Measurements from ENCODE around the gene CALML6. TPM values are rescaled to one million over a fixed set of nuclear protein-coding genes. Genes with fewer than 3 reads are reported as not detected.

CALML6 gene
- 1 to 10 TPM in 1 of 3 donors, under 1 TPM in 1, not detected in 1; 0.33 to 1.2 TPM for total RNA-seq

GRCh38 chr1:1914971-1915692, at the start of gene CALML6:
CALML6 (plus strand) TSS chr1:1915260; CDS start chr1:1915281, 21 bp downstream.
- Histone ChIP-seq H3K4me3 (no peak within 1 kb of the TSS), H3K9me3 (no peaks in the 10 kb centered on the region), H3K27me3 (no peaks in the 10 kb centered on the region), H3K27ac (no peak within 1 kb of the TSS), H3K4me1 (peaks cover 6% of the 10 kb centered on the region in 2 donors), H3K36me3 (no peaks in the 10 kb centered on the region)
- intact Hi-C loops (cut with DNase I; ENCODE audit: low total_unique reads), result no loop called here
- TF ChIP-seq POLR2A (IDR thresholded peaks at IDR 0.05), result no peak
- TF ChIP-seq POLR2AphosphoS5 (IDR thresholded peaks at IDR 0.05), result no peak
- TF ChIP-seq, protein P1, sequence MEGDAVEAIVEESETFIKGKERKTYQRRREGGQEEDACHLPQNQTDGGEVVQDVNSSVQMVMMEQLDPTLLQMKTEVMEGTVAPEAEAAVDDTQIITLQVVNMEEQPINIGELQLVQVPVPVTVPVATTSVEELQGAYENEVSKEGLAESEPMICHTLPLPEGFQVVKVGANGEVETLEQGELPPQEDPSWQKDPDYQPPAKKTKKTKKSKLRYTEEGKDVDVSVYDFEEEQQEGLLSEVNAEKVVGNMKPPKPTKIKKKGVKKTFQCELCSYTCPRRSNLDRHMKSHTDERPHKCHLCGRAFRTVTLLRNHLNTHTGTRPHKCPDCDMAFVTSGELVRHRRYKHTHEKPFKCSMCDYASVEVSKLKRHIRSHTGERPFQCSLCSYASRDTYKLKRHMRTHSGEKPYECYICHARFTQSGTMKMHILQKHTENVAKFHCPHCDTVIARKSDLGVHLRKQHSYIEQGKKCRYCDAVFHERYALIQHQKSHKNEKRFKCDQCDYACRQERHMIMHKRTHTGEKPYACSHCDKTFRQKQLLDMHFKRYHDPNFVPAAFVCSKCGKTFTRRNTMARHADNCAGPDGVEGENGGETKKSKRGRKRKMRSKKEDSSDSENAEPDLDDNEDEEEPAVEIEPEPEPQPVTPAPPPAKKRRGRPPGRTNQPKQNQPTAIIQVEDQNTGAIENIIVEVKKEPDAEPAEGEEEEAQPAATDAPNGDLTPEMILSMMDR (IDR thresholded peaks at IDR 0.05), result no peak
- no peak for DNase-seq (ENCODE audit: low spot score in 2 of 2)

DNA sequence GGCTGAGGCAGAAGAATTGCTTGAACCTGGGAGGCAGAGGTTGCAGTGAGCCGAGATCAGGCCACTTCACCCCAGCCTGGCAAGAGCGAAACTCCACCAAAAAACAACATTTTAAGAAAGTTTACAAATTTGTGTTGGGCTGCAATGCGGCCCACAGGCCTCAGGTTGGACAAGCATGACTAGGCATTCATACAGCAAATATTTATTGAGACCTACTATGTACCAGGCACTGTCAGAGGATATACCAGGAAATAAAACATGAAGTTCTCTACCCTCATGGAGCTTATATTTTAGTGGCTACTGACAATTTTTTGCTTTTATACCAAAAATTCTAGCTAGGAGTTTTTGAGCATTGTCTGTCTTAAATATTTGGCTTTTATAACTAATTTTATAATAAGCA, 47.9 kb upstream of the CALML6 start:
- intact Hi-C loops (cut with DNase I; ENCODE audit: low total_unique reads), result no loop called here
- Histone ChIP-seq H3K36me3 (no peaks in the 10 kb centered on the region), H3K27me3 (no peaks in the 10 kb centered on the region), H3K27ac (no peak overlapping the region), H3K4me1 (peaks cover 0 to 3% of the 10 kb centered on the region in 2 donors), H3K4me3 (no peak overlapping the region), H3K9me3 (no peaks in the 10 kb centered on the region)
- TF ChIP-seq POLR2AphosphoS5 (IDR thresholded peaks at IDR 0.05) (no peak), POLR2A (IDR thresholded peaks at IDR 0.05) (no peak)
- TF ChIP-seq, protein P1 (IDR thresholded peaks at IDR 0.05), result no peak
- DNase-seq (ENCODE audit: low spot score in 2 of 2), result no peak

- H3K4me3 ChIP-seq, result no peak overlapping the region
- peaks cover 5 to 17% of the 10 kb centered on the region in 2 donors for H3K4me1 ChIP-seq
- no peak for DNase-seq (ENCODE audit: low spot score in 2 of 2)
- no peaks in the 10 kb centered on the region for H3K36me3 ChIP-seq
- TF ChIP-seq POLR2A (IDR thresholded peaks at IDR 0.05) (no peak), POLR2AphosphoS5 (IDR thresholded peaks at IDR 0.05) (no peak)
- TF ChIP-seq, protein P1 (IDR thresholded peaks at IDR 0.05), result no peak
- H3K27me3 ChIP-seq, result no peaks in the 10 kb centered on the region
- intact Hi-C loops (cut with DNase I; ENCODE audit: low total_unique reads), result no loop called here
- no peaks in the 10 kb centered on the region for H3K9me3 ChIP-seq
- H3K27ac ChIP-seq, result peak overlapping the region in 1 of 2 donors; percentile 49
Measured at GRCh38 chr1:1869469-1869868, 45.6 kb upstream of the CALML6 start.

DNA sequence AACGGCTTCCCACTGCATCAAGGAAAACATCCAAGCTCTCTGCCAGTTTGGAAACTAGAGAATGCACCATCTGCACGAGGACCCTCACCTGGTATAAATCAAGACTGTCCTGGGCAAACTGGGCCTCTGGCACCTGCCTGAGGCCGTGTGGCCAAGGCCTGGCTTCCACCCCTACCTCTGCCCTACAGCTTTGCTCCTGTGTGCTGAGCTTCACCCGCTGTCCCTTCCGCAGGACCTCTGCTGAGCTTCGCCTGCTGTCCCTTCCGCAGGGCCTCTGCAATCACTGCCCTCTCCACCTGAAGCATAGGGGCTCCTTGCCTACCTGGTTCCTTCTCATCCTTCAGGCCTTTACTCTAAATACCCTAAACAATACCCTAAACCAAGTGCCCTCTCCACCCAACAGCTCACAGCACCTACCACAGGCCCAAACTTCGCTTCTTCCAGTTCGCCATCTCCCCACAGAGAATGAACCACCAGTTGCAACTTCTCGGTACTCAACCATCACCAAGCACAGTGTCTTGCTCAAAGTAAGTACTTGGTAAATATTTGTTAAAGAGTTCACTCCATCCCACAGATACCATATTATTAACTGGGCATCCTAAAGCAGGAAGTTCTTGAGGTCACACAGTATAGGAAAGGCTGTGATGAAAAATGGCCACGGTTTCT, 42.6 kb upstream of the CALML6 start:
- TF ChIP-seq, protein P1 (IDR thresholded peaks at IDR 0.05), result no peak
- TF ChIP-seq POLR2AphosphoS5 (IDR thresholded peaks at IDR 0.05), result no peak
- no peak for TF ChIP-seq POLR2A (IDR thresholded peaks at IDR 0.05)
- intact Hi-C loops (cut with DNase I; ENCODE audit: low total_unique reads), result no loop called here
- Histone ChIP-seq H3K4me1 (peaks cover 5 to 17% of the 10 kb centered on the region in 2 donors), H3K36me3 (no peaks in the 10 kb centered on the region), H3K27me3 (no peaks in the 10 kb centered on the region), H3K4me3 (no peak overlapping the region), H3K27ac (no peak overlapping the region), H3K9me3 (no peaks in the 10 kb centered on the region)
- DNase-seq (ENCODE audit: low spot score in 2 of 2), result peak in 1 of 2 donors; percentile 20

- H3K4me1 ChIP-seq, result peaks cover 5 to 17% of the 10 kb centered on the region in 2 donors
- no peaks in the 10 kb centered on the region for H3K9me3 ChIP-seq
- no peaks in the 10 kb centered on the region for H3K36me3 ChIP-seq
- DNase-seq (ENCODE audit: low spot score in 2 of 2), result no peak
- H3K4me3 ChIP-seq, result no peak overlapping the region
- H3K27ac ChIP-seq, result no peak overlapping the region
- H3K27me3 ChIP-seq, result no peaks in the 10 kb centered on the region
- no peak for TF ChIP-seq POLR2AphosphoS5 (IDR thresholded peaks at IDR 0.05)
- TF ChIP-seq POLR2A (IDR thresholded peaks at IDR 0.05), result no peak
- TF ChIP-seq, protein P1 (IDR thresholded peaks at IDR 0.05), result no peak
- intact Hi-C loops (cut with DNase I; ENCODE audit: low total_unique reads), result no loop called here
Measured at GRCh38 chr1:1873186-1873585, 41.9 kb upstream of the CALML6 start.

Data from breast epithelium (tissue), 4 donors.